ENCODE data around the gene RAPGEF1.

RAPGEF1 gene

DNA sequence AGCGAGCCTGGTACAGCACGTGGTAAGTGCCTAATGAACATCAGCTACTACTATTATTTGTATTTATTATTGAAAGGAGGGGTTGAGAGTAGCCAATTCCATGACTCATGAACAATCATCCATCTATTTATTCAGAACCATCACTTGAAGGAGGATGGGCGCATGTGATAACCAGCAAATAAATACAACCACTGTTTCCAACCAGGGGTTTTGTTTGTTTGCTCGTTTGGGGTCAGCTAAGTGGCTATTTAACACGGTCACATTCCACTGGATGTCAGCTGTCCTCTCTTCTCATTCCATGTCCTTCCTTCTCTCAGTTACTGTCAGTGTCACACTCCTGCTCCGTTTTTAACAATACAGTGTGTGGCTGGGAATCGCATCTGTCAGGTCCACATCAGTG is 8.6 kb downstream of the RAPGEF1 start:
- Histone ChIP-seq H2AFZ (ENCODE audit: low read length) (no peak overlapping the region), H3K4me2 (ENCODE audit: low read depth, low read length) (peak overlapping the region; percentile 27; the same call in 1 of the 2 replicates), H3K27ac (ENCODE audit: low read length) (peak overlapping the region; percentile 100; the same call in 1 of the 2 replicates), H3K79me2 (ENCODE audit: low read length) (peaks cover 81% of the 10 kb centered on the region), H3K36me3 (replicated peaks; ENCODE audit: insufficient read depth, low read length) (no peaks in the 10 kb centered on the region), H3F3A (ENCODE audit: insufficient read depth, low read length) (peaks cover 56% of the 10 kb centered on the region), H3K4me3 (ENCODE audit: low read length) (no peak overlapping the region), H3K9me3 (replicated peaks; ENCODE audit: insufficient read depth, low read length) (no peaks in the 10 kb centered on the region), H4K20me1 (ENCODE audit: insufficient read depth, low read length) (no peaks in the 10 kb centered on the region), H3K9me2 (replicated peaks; ENCODE audit: insufficient read depth, low read length) (no peaks in the 10 kb centered on the region), H3K4me1 (ENCODE audit: low read length) (peaks cover 85% of the 10 kb centered on the region), H3K27me3 (replicated peaks; ENCODE audit: insufficient read depth, low read length) (no peaks in the 10 kb centered on the region), H3K9ac (ENCODE audit: low read length) (peak overlapping the region; percentile 4; the same call in 1 of the 2 replicates)
- TF ChIP-seq EZH2 (optimal IDR thresholded peaks at IDR 0.05; ENCODE audit: low read depth, low read length), result no peak
- no peak for TF ChIP-seq EZH2phosphoT487 (IDR thresholded peaks at IDR 0.05; ENCODE audit: low read length)
- TF ChIP-seq, protein P1, sequence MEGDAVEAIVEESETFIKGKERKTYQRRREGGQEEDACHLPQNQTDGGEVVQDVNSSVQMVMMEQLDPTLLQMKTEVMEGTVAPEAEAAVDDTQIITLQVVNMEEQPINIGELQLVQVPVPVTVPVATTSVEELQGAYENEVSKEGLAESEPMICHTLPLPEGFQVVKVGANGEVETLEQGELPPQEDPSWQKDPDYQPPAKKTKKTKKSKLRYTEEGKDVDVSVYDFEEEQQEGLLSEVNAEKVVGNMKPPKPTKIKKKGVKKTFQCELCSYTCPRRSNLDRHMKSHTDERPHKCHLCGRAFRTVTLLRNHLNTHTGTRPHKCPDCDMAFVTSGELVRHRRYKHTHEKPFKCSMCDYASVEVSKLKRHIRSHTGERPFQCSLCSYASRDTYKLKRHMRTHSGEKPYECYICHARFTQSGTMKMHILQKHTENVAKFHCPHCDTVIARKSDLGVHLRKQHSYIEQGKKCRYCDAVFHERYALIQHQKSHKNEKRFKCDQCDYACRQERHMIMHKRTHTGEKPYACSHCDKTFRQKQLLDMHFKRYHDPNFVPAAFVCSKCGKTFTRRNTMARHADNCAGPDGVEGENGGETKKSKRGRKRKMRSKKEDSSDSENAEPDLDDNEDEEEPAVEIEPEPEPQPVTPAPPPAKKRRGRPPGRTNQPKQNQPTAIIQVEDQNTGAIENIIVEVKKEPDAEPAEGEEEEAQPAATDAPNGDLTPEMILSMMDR (IDR thresholded peaks at IDR 0.05; ENCODE audit: low read length), result no peak
- DNase-seq, result no peak

DNA sequence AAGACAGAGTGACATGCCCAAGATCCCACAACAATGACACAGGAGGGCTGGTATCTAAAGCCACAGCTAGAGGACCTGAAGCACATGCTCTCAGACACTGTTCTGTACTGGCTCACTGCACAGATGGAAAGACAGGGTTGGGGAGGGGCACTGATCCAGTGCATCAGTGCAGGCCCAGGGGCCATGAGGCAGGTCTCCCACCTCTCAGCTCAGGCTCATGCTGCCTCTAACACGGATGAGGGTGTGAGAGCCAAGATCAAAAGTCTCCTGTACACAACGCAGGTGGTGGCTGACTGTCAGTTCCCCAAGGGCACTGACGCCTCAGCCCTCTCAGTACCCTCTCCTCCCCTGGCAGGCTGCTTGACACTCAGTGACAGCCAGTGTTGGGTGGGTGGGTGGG is 10.9 kb downstream of the RAPGEF1 start:
- TF ChIP-seq EZH2phosphoT487 (IDR thresholded peaks at IDR 0.05; ENCODE audit: low read length) (no peak), EZH2 (optimal IDR thresholded peaks at IDR 0.05; ENCODE audit: low read depth, low read length) (no peak)
- TF ChIP-seq, protein P1 (IDR thresholded peaks at IDR 0.05; ENCODE audit: low read length), result no peak
- DNase-seq, result peak; percentile 71
- H3K27me3 ChIP-seq (replicated peaks; ENCODE audit: insufficient read depth, low read length), result no peaks in the 10 kb centered on the region
- H4K20me1 ChIP-seq (ENCODE audit: insufficient read depth, low read length), result no peaks in the 10 kb centered on the region
- peak overlapping the region; percentile 96 for H3K4me2 ChIP-seq (ENCODE audit: low read depth, low read length)
- H3K4me1 ChIP-seq (ENCODE audit: low read length), result peaks cover 72% of the 10 kb centered on the region
- peaks cover 81% of the 10 kb centered on the region for H3K79me2 ChIP-seq (ENCODE audit: low read length)
- no peak overlapping the region for H2AFZ ChIP-seq (ENCODE audit: low read length)
- H3K9me3 ChIP-seq (replicated peaks; ENCODE audit: insufficient read depth, low read length), result no peaks in the 10 kb centered on the region
- peaks cover 56% of the 10 kb centered on the region for H3F3A ChIP-seq (ENCODE audit: insufficient read depth, low read length)
- H3K27ac ChIP-seq (ENCODE audit: low read length), result peak overlapping the region; percentile 100
- H3K4me3 ChIP-seq (ENCODE audit: low read length), result peak overlapping the region; percentile 54
- peak overlapping the region; percentile 88 for H3K9ac ChIP-seq (ENCODE audit: low read length)
- no peaks in the 10 kb centered on the region for H3K9me2 ChIP-seq (replicated peaks; ENCODE audit: insufficient read depth, low read length)
- H3K36me3 ChIP-seq (replicated peaks; ENCODE audit: insufficient read depth, low read length), result no peaks in the 10 kb centered on the region

DNA sequence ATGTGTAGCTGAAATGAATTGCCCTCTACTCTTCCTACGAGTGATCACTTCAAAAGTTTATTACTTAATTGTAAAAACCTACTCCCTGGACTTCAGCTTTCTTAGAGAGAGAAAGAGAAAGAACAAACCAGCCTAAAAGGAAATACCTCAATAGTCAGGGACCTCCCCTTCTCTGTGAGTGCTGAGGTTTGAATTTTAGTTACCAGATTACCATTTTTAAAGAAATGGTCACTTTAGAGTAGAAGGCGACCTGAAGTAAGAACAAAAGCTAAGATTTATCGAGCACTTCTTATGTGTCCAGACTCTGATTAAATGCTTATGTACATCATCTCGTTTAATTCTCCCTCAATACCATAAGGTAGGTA is 11.3 kb downstream of the RAPGEF1 start:
- Histone ChIP-seq H3K79me2 (ENCODE audit: low read length) (peaks cover 81% of the 10 kb centered on the region), H3K9me2 (replicated peaks; ENCODE audit: insufficient read depth, low read length) (no peaks in the 10 kb centered on the region), H2AFZ (ENCODE audit: low read length) (no peak overlapping the region), H3F3A (ENCODE audit: insufficient read depth, low read length) (peaks cover 56% of the 10 kb centered on the region), H3K9me3 (replicated peaks; ENCODE audit: insufficient read depth, low read length) (no peaks in the 10 kb centered on the region), H3K27me3 (replicated peaks; ENCODE audit: insufficient read depth, low read length) (no peaks in the 10 kb centered on the region), H3K4me3 (ENCODE audit: low read length) (peak overlapping the region; percentile 54), H3K36me3 (replicated peaks; ENCODE audit: insufficient read depth, low read length) (no peaks in the 10 kb centered on the region), H3K9ac (ENCODE audit: low read length) (peak overlapping the region; percentile 88), H3K4me1 (ENCODE audit: low read length) (peaks cover 72% of the 10 kb centered on the region), H3K4me2 (ENCODE audit: low read depth, low read length) (peak overlapping the region; percentile 96), H4K20me1 (ENCODE audit: insufficient read depth, low read length) (no peaks in the 10 kb centered on the region), H3K27ac (ENCODE audit: low read length) (peak overlapping the region; percentile 100)
- TF ChIP-seq, protein P1 (IDR thresholded peaks at IDR 0.05; ENCODE audit: low read length), result no peak
- TF ChIP-seq EZH2 (optimal IDR thresholded peaks at IDR 0.05; ENCODE audit: low read depth, low read length), result no peak
- TF ChIP-seq EZH2phosphoT487 (IDR thresholded peaks at IDR 0.05; ENCODE audit: low read length), result no peak
- peak; percentile 73 for DNase-seq
